HG03045 (cell line): Measurements from ENCODE around the gene SLC17A5.
A peak's percentile ranks its signal among the peaks of the same experiment; 100 is the strongest.
"Not testable (repeated sequence)": the region's sequence is repeated elsewhere in the genome, so short reads cannot be mapped to it uniquely, and the experiment has no call there.

Source experiments
- ATAC-seq: cut with Tn5 transposase; IDR thresholded peaks from one replicate; pipeline ENCODE4 v1.9.1; 2021; ENCODE audit warnings: mild to moderate bottlenecking, moderate library complexity; ENCODE audit not compliant: unreplicated experiment

The SLC17A5 gene

DNA sequence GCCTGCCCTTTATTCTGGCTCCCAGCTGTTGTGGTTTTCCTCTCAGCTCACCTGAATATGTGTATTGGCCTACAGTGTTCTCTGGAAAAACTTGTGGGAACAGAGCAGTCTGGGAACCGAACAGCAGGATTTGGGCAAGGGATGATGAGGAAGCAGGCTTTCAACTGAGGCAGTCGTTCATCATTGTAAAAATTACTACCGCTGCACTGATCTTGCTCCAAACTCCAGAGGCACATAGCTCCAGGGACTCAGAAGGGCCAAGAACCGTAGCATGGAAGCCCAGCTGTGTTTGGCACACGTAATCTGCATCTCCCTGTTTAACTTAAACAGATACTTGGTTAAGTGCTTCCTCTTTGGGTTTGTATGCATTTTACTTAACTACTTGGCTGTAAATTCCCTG lies 84.7 kb downstream of the SLC17A5 start:
- no peak for ATAC-seq

DNA sequence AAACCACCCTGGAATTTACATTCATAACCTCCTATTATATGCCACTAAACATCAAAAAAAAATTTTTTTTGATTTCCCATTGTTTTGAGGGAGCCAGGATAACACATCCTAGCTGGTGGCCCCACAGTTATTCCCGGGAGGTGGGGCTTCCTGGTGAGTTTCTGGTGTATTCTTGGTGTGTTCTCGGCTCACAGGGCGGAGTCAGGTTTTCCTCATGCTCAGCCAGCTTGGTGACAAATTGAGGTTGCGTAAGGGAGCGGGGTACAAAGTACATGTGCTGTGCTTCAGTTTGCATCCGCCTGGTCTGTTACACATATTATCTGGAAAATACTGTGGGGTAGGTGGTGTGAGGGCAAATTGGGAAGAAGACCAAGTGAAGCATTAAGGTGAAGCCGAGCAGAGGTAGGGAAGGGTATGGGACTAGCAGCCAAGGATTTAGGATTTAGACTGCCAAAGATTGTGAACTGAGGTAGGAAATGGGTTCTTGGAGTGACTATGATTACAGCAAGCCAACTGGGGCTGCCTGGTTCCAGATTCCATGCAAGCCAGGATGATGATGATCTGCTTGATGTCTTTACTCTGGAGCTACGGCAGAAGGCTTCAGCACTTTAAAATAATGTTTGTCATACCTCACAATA lies 86.7 kb downstream of the SLC17A5 start:
- ATAC-seq: no peak

DNA sequence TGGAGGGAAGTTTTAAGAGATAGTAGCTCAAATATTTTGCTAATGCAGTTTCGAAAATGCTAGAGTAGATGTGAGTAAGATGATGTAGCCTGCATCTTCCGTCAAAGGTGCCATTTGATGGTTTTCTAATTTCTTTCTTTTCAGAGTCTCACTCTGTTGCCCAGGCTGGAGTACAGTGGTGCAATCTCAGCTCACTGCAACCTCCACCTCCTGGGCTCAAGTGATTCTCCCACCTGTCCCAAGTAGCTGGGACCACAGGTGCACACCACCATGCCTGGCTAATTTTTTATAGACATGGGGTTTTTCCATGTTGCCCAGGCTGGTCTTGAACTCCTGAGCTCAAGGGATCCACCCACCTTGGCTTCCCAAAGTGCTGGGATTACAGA lies 87.3 kb downstream of the SLC17A5 start:
- ATAC-seq: not testable (repeated sequence)

DNA sequence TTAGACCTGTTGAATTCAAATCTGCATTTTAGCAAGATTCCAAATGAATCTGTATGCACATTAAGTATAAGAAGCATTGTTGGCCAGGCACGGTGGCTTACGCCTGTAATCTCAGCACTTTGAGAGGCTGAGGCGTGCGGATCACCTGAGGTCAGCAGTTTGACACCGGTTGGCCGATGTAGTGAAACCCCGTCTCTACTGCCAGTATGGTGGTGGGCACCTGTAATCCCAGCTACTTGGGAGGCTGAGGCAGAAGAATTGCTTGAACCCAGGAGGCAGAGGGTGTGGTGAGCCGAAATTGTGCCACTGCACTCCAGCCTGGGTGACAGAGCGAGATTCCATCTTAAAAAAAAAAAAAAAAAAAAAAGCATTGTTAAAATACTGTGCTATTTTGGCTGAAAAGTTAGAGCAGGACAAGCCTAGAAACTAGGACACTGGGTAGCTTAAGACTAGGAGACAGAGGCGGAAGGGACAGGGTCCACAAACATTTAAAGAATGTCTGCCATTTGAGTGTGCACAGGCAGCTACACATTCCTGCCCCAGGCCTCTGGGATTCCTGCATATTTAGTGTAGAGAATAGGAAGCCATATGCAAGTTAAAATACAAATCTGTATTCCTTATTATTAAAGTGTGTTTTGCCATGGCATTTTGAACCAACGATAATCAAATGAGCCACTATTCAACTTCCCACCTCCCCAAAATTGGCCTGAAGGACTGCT lies 87.9 kb downstream of the SLC17A5 start:
- ATAC-seq: no peak

DNA sequence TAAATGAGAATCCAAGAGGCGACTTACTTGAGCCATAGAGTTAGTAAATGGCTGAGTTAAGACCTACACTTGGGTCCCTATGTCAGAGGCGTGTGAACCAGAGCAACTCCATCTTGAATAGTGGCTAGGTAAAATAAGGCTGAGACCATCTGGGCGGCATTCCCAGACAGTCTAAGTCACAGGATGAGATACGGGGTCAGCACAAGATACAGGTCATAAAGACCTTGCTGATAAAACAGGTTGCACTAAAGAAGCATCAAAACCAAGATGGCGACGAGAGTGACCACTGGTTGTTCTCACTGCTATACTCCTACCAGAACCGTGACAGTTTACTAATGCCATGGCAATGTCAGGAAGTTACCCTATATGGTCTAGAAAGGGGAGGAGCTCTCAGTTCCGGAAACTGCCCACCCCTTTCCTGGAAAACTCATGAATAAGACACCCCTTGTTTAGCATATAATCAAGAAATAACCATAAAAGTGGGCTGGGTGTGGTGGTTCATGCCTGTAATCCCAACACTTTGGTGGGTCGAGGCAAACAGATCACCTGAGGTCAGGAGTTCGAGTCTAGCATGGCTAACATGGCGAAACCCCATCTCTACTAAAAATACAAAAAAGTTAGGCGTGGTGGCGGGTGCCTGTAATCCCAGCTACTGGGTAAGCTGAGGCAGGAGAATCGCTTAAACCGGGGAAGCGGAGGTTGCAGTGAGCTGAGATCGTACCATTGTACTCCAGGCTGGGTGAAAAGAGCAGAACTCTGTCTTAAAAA lies 89.0 kb downstream of the SLC17A5 start:
- ATAC-seq: no peak

DNA sequence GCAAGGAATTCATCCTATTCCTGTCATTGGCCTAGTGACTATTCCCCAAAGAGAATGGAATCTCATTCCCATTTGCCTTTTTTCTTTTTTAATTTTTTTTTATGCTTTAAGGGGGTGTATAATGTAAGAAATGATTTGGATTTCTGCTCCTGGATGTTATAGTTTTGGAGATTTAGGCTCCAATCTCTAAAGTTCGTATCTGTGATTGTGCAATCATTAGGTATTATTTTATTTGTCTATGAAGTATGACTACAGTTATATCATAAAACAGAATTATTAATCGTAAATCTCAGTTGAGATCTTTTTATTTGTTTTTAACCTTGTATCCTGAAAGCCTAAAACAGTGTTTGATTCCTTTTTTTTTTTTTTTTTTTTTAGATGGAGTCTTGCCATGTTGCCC lies 91.2 kb downstream of the SLC17A5 start:
- no peak for ATAC-seq

DNA sequence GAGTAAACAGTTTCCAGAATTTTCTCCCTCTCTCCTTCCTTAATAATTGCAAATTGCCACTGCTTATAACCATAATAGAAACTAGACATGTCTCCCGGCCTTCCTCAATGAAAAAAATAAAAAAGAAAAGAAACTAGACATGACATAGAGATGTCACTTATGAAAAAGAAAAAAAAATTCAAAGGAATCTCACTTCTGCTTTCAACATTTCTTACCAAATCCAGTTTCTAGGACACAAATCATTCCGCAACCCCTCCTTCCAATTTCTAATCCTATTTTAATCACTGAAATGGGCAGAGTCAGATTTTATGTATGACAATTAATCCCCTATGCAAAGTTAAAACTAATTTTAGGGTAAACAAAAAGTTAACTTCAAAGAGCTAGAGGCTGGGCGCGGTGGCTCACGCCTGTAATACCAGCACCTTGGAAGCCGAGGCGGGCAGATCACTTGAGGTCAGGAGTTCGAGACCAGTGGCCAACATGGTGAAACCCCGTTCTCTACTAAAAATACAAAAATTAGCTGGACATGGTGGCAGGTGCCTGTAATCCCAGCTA lies 92.9 kb downstream of the SLC17A5 start:
- ATAC-seq: peak; percentile 55

DNA sequence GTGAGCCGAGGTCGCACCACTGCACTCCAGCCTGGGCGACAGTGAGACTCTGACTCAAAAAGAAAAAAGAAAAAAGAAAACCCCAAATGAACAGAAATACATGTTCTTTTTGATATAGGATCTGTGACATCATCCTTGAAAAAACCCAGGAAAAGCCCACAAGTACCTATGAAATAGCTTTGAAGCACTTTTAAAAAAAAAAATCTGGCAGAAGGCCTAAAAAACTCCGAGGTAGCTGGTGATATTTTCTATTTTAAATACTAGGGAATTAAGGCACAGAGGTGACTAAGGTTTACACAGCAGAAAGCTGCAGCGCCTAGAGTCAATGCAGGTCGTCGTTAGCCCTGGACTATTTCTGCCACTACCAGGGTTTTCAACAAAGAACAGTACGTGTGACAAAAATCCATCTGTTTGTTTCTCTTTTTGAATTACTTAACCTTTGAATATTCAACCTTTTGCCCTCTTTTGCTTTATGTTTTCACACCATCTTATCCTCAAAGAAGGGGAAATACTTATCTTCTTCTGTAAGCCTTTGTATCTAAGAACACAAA lies 93.5 kb downstream of the SLC17A5 start:
- ATAC-seq: no peak

DNA sequence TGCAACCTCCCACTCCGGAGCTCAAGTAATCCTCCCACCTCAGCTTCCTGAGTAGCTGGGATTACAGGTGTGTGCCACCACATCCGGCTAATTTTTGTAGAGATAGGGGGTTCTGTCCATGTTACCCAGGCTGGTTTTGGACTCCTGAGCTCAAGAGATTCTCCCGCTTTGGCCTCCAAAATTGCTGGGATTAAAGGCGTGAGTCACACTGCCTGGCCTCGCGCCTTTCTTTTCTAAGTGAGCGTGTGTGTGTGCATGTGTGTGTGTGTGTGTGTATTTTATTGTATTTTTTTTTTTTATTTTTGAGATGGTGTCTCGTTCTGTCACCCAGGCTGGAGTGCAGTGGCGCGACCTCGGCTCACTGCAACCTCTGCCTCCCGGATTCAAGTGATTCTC lies 94.4 kb downstream of the SLC17A5 start:
- ATAC-seq: not testable (repeated sequence)

DNA sequence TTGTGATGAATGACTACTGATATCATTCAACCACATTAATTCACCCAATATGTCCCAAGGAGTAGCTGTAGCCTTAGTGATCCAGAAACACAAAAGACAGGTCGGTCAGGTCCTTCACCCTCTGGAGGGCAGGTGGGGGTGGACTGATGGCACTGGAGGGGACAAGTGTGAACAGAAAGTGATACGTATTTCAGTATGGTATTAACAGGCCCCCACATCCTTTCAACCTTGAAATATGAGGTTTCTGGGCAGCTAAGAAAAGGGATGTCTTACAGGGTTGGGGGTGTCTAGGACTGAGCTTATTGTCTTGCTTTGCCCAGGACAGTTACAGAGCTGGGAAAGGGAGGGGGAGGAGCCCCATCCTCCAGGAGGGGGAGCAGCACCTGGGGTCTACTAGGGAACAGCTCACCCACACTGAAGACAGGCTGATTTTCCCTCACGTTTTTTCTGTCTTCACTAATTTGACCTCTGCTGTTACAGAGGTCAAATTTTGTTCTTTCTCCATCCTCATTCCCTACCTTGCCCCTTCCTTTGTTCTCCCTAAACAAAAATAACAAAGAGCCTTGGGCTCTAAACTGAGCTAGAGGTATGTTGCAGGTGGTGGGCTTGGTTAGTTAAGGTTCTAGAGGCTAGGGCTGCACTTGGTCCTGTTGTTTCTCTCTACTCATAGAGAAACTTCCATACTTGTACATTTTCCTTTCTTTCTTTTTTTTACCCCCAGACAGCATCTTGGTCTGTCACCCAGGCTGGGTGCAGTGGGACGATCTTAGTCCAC lies 95.0 kb downstream of the SLC17A5 start:
- ATAC-seq: no peak

DNA sequence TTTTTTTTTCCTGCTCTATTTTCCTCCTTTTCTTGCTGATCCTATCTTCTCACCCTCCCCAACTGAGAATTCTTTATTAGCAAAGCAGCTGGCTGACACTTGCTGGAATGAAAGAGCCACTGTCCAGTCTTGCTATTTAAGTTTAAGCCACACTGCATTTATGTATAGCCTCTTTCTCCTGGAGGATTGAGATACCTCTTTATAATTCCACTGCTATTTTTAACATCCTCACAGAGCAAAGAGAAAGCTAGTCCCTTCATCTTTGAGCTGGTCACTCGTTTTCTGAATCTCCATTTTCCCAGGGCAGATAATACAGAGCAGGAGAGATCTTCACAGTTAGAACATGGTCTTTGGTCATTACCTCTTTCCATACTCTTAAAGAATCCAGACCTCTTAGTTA lies 97.0 kb downstream of the SLC17A5 start:
- no peak for ATAC-seq

DNA sequence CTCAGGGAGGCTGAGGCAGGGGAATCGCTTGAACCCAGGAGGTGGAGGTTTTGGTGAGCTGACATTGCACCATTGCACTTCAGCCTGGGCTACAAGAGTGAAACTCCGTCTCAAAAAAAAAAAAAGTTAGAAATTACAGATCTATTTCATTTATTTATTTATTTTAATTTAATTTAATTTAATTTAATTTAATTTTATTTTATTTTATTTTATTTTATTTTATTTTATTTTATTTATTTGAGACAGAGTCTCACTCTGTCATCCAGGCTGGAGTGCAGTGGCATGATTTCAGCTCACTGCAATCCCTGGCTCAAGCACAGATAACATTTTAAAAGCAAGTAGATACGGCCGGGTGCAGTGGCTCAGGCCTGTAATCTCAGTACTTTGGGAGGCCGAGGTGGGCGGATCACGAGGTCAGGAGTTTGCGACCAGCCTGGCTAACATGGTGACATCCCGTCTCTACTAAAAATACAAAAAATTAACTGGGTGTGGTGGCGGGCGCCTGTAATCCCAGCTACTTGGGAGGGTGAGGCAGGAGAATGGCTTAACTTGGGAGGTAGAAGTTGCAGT lies 98.3 kb downstream of the SLC17A5 start:
- ATAC-seq: not testable (repeated sequence)

DNA sequence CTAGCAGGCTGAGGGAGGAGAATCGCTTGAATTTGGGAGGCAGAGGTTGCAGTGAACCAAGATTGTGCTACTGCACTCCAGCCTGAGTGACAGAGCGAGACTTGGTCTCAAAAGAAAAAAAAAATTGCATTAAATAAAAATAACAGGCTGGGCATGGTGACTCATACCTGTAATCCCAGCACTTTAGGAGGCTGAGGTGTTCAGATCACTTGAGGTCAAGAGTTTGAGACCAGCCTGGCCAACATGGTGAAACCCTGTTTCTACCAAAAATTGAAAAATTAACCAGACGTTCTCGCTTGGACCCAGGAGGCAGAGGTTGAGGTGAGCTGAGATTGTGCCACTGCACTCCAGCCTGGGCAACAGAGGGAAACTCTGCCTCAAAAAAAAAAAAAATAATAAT lies 102.7 kb downstream of the SLC17A5 start:
- ATAC-seq: not testable (repeated sequence)

DNA sequence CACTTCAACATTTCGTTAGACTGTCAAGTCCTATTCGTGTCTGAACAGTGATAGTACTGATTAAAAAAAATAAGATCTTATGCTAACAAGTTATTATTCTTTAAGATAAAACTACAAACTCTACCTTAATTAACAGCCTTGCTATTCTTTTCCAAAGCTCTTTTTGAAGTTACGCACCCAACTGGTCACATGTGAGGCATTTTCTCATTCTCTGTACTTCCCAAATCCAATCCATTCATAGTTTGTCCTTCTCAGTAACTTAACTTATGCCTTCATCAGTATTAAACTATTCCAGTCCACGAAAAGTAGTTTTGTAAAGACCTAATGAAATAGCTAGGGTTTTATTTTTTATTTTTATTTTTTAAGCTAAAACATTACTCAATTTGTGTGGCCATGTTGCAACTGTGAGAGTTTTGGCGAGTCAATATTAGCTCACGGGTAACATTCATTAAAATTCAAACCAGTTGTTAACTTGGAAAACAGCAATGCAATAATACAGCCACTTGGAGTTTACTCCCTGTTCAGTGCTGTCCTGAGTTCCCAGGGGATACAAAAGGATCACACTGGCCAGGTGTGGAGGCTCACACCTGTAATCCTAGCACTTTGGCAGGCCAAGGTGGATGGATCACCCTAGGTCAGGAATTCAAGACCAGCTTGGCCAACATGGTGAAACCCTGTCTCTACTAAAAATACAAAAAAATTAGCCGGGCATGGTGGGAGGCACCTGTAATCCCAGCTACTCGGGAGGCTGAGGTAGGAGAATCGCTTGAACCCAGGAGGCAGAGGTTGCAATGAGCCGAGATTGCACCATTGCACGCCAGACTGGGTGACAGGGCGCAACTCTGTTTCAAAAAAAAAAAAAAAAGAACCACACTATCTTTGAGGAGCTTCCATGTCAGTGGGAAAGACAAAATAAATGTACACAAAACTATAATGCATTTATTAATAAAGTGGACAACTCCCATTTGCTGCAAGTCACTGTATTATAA lies 105.0 kb downstream of the SLC17A5 start:
- no peak for ATAC-seq

DNA sequence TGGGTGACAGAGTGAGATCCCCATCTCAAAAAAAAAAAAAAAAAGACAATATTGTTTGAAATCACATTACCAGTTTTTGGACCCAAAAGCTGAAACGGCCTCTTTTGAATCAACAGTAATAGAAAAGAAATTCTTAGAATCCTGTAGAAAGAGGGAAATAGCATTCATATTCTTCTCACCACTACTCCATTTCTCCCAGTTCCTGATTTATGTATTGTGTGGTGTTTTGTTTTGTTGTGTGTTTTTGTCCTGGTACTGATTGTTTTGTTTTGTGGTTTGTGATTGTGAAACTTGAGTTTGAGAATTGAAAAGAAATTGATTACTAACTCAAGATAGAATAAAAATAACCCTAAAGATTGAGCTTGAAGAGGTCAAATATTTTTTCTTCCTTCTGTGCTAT lies 106.8 kb downstream of the SLC17A5 start:
- no peak for ATAC-seq
